22Rv1 (cell line): ENCODE measurements around the gene PRKX.
"Not testable (repeated sequence)": the region's sequence is repeated elsewhere in the genome, so short reads cannot be mapped to it uniquely, and the experiment has no call there.

Experiments
- H3K27ac ChIP-seq: fragments of 450-650 bp; 2 replicates; pipeline ENCODE4 v1.5.1; 2017
- ZFX ChIP-seq: fragments of 450-650 bp; IDR thresholded peaks from 2 replicates; pipeline ENCODE4 v1.6.1; 2017; ENCODE audit warnings: antibody characterized with exemption, borderline replicate concordance
- TF ChIP-seq, protein P1 (sequence below): fragments of 450-650 bp; IDR thresholded peaks from 2 replicates; pipeline ENCODE4 v1.5.1; 2017; ENCODE audit warnings: mild to moderate bottlenecking

Gene PRKX

DNA sequence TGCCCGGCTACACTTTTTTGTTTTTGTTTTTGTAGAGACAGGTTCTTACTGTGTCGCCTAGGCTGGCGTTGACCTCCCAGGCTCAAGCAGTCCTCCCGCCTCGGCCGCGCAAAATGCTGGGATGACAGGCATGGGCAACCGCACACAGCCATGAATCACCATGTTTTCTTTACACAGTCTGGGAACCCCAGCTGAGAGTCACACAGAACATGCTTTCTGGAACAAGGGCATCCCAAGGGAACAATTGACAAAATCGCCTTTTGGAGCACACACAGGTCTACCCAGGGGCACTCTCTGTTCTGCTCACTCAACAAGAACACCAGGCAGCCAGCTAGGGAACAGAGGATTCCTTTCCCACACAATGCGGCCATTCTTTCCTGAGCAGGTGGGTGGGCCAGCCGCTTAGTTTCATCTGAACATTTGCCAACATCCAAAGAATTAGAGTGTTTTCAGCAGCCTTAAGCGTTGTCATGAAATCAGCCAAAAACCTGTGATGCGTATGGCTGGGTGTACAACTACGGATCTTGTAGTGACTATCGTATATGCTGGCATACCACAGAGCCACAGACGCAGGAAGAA, 15.7 kb downstream of the PRKX start:
- no peak overlapping the region for H3K27ac ChIP-seq
- TF ChIP-seq, protein P1, sequence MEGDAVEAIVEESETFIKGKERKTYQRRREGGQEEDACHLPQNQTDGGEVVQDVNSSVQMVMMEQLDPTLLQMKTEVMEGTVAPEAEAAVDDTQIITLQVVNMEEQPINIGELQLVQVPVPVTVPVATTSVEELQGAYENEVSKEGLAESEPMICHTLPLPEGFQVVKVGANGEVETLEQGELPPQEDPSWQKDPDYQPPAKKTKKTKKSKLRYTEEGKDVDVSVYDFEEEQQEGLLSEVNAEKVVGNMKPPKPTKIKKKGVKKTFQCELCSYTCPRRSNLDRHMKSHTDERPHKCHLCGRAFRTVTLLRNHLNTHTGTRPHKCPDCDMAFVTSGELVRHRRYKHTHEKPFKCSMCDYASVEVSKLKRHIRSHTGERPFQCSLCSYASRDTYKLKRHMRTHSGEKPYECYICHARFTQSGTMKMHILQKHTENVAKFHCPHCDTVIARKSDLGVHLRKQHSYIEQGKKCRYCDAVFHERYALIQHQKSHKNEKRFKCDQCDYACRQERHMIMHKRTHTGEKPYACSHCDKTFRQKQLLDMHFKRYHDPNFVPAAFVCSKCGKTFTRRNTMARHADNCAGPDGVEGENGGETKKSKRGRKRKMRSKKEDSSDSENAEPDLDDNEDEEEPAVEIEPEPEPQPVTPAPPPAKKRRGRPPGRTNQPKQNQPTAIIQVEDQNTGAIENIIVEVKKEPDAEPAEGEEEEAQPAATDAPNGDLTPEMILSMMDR = no peak

DNA sequence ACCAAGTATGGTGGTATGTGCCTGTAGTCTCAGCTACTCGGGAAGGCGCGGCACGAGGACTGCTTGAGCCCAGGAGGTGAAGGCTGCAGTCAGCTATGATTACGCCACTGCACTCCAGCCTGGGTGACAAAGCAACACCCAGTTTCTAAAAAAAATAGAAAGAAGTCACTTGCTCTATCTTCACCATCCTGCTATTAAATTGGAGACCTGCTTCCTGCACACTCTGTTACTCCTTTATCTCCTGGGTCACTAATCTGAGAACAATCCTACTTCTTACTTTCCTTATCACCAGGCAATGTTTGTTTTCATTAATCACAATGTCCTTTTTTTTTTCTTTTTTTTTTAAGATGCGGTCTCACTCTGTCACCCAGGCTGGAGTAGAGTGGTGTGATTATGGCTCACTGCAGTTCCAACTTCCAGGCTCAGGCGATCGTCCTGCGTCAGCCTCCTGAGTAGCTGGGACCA, 16.2 kb downstream of the PRKX start:
- no peak overlapping the region for H3K27ac ChIP-seq
- TF ChIP-seq, protein P1 = no peak
- no peak for TF ChIP-seq ZFX

DNA sequence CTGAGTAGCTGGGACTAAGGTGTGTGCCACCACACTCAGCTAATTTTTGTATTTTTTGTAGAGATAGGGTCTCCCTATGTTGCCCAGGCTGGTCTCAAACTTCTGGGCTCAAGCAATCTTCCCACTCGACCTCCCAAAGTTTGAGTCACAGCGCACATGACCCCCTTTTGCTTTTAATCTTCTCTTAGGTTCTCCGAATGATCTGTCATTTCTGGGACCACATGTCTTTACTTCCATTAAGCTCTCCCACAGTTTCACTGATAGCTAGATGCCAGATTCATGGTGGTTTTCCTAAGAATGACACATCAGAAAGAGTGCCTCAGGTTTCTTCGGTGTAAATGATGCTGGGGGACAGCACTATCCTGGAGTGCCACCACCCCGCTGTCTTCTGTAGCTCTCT, 17.9 kb downstream of the PRKX start:
- TF ChIP-seq, protein P1 = no peak
- no peak for TF ChIP-seq ZFX
- H3K27ac ChIP-seq = no peak overlapping the region

DNA sequence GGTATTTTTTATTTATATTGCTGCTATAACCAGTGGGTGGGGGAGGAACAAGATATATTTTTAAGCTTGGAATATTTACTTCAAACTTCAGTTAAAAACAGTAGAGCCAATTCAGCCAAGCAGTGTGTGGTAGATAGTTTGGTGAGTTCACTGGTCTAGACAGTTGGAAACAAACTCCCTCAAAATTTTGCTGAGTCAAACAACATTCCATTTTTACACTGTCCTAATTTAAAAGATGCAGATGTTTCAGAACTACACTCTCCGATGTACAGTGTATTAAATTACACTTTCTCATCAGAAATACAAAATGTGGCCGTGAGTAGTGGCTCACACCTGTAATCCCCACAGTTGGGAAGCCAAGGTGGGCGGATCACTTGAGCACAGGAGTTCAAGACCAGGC, 23.3 kb downstream of the PRKX start:
- no peak overlapping the region for H3K27ac ChIP-seq
- TF ChIP-seq, protein P1 = no peak
- no peak for TF ChIP-seq ZFX

DNA sequence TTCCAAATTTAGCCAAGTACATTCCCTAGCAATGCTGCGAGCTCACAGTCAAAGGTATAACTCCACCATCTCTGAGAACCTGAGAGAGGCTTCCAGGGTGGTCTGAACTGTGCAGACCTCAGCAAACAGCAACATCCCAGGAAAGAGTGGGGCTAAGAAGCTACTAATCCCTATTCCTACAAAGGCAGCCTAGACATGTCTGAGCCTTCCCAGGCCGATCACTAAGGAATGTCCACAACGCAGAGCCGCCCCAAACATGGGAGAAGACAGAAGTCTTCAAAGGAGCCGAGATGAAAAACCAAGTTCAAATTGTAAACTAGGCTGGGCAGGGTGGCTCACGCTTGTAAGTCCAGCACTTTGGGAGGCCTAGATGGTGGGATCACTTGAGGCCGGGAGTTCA, 30.2 kb downstream of the PRKX start:
- not testable (repeated sequence) for H3K27ac ChIP-seq

DNA sequence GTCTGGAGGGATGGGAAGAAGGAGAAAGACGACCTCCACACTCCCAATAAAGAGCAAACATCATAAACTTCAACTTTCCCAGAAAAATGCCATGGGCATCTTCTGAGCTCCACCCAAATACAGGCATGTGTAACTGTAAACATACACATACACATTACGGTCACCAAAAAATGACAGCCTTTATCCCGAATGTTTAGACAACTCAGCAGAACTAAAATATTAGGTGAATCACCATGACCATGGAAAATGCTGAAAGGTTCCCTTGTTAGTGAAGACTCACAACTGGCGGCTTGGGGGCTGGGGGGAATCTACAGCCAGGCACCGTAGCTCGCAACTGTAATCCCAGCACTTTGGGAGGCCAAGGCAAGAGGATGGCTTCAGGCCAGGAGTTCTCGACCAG, 33.0 kb downstream of the PRKX start:
- no peak overlapping the region for H3K27ac ChIP-seq
- TF ChIP-seq, protein P1 = no peak
- no peak for TF ChIP-seq ZFX

DNA sequence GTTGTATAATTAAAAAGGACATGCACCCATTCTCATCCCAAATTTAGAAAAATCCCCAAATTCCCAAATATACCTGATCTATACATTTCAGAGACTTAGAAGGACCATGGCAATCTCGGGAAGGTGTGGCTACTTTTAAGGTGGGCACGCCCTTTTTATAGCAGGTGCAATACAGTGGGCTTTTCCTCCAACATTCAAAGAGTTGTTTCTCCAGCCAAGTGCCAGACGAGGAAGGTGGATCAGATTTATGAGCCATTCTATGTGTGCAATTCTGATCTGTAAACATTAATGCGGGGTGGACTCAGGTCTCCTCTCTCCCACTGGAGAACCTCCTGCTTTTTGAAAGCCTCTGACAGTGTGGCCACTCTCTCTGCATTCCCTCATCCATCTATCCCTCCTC, 33.8 kb downstream of the PRKX start:
- H3K27ac ChIP-seq = no peak overlapping the region
- TF ChIP-seq, protein P1 = no peak
- TF ChIP-seq ZFX = no peak

DNA sequence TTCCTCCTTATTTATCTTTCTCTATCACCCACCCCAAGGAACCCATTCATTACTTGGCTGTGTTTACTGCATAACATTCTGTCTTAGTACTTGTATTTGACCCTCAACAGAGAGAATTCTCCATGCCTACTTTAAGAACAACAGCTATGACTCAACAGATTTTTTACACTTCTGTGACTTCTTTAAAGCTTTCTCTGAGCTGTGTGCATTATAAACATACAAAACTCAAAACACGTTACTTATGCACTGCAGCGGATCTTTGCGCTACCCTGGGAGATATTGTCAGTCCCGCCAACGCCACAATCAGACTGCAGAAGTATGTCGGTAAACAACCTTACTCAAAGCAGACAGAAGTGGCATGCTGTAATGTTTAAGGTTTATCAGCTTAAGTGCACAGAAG, 35.1 kb downstream of the PRKX start:
- TF ChIP-seq, protein P1 = no peak
- no peak for TF ChIP-seq ZFX
- H3K27ac ChIP-seq = no peak overlapping the region
